Inferior parietal cortex (tissue), 1 donor: Measurements from ENCODE around the gene ATP9A.
"Not testable (repeated sequence)": the region's sequence is repeated elsewhere in the genome, so short reads cannot be mapped to it uniquely, and the experiment has no call there.

ENCODE experiments used
- DNase-seq: peaks from one replicate; pipeline ENCODE4 v3.0.0-alpha.2; 2016; ENCODE audit errors: extremely low spot score

Gene ATP9A

DNA sequence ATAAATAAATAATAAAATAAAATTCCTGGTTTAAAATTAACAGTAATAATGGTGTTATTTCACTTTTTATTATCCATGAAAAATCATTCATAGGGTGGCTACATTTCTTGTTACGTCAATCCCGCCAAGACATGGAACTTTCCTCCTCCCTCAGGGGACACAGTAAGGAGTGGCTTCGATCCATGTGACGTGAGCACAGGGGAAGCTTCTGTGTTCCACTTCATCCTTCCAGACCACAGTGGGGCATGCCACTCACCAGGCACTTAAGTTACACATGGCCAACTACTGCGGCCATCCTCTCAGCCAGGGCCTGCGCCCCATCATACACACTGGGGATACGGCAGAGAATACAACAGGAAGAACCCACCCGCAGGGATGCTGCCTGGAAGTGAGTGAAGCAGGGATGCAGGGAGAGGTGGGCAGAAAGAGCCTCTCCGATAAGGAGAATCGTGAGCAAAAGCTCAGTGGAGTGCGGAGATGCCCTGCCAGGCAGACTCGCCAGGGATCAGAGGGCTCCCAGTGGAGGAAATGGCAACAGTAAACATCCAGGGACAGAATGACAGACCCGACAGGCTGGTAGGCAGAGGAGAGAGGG is 75.3 kb downstream of the ATP9A start:
- no peak for DNase-seq

DNA sequence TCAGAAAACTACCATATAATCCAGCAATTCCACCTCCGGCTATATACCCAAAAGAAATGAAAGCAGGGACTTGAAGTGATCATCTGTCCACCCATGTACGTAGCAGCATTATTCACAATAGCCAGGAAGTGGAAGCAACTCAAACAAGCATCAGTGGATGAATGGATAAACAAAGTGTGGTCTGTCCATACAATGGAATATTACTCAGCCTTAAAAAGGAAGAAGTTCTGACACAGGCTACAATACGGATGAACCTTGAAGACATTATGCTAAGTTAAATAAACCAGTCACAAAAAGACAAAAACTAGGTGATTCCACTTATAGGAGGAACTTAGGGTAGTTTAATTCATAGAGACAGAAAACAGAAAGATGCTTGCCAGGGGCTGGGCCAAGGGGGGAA is 76.5 kb downstream of the ATP9A start:
- no peak for DNase-seq

DNA sequence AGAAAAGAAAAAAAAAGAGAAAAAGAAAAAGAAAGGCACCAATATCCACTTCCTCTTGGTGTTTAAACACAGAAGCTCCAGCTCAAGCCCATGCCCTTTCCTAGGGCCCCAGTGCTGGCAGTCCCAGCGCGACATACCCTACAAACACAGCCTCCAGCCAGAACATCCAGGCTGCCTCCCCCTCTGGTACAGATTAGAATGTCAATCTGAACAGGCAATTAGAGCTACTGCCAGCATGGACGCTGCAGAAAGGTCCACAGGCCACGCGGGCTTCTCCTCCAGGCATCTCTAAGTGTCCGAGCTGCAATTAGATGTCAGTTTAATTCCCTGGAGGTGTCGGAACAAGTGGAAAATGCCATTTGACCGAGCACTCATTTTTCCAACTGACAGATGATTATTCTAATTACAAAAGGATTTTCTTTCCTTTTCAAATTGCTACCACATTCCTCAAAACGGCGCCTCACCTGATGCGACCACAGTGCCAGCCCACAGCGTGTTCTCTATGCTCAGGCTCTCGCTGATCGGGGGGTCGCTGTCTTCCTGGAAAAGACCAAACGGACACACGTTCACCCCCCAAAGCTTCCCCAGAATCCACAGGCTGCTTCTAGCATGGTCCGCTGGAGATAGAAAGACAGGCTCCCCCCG is 79.5 kb downstream of the ATP9A start:
- DNase-seq, result no peak

DNA sequence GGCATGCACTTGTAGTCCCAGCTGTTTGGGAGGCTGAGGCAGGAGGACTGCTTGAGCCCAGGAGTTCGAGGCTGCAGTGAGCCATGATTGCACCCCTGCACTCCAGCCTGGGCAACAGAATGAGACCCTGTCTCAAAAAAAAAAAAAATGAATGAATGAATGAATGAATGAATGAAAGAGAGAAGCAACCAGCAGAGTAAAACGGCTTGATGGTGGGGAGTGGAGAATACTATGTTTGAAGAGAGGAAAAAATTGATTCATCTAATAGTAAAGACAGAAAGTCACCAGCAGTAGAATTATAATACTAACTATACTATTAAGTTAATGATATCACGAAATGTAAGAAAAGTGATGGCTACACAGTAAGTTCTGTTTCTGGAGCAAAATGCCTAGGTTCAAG is 80.6 kb downstream of the ATP9A start:
- no peak for DNase-seq

DNA sequence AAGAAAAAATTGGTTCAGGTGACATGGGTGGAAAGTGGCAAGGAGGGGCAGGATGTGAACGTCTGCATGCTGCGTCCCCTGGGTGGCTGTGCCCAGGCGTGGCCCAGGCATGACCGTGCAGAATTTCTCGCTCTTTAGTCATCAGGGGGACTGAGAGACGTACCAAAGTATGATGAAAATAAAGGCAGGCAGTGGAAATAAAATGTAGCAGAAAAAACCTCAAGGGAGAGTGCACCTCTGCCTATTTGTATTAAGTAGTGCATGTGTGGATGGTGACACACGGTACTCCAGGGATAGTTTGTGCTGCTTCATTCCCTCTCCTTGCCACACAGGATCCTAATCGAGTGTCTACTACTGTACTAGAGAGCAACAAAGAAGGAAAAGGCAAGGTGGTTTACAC is 81.1 kb downstream of the ATP9A start:
- no peak for DNase-seq

DNA sequence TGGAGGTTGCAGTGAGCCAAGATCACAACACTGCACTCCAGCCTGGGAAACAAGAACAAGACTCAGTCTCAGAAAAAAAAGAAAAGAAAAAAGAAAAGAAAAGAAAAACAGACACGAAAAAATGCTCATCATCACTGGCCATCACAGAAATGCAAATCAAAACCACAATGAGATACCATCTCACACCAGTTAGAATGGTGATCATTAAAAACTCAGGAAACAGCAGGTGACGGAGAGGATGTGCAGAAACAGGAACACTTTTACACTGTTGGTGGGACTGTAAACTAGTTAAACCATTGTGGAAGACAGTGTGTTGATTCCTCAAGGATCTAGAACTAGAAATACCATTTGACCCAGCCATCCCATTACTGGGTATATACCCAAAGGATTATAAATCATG is 82.7 kb downstream of the ATP9A start:
- DNase-seq, result not testable (repeated sequence)

DNA sequence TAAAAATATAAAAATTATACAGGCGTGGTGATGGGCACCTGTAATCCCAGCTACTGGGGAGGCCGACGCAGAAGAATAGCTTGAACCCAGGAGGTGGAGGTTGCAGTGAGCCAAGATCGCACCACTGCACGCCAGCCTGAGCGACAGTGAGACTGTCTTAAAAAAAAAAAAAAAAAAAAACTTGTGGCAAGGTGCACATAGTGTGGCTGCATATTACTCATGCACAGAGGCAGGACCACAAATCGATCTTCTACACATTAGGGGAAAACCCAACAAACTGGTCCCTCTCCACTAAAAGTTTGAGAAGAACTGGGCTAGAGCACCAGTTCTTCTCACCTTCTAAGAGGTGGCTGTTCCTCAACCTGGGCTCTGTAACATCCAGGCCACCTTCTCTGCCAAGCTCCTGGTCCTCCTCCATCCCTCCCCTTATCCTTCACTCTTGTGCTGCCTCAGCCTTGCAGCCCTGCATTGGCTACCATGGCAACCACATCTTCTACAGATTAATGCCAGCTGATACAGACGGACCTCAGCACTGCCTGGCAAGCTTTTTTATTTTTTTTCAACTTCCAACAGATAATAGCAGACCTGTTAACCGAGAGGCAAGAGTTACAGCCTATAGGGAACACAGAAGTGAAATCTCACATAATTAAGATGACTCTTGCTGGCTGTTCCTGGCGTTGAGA is 88.0 kb downstream of the ATP9A start:
- DNase-seq, result no peak

DNA sequence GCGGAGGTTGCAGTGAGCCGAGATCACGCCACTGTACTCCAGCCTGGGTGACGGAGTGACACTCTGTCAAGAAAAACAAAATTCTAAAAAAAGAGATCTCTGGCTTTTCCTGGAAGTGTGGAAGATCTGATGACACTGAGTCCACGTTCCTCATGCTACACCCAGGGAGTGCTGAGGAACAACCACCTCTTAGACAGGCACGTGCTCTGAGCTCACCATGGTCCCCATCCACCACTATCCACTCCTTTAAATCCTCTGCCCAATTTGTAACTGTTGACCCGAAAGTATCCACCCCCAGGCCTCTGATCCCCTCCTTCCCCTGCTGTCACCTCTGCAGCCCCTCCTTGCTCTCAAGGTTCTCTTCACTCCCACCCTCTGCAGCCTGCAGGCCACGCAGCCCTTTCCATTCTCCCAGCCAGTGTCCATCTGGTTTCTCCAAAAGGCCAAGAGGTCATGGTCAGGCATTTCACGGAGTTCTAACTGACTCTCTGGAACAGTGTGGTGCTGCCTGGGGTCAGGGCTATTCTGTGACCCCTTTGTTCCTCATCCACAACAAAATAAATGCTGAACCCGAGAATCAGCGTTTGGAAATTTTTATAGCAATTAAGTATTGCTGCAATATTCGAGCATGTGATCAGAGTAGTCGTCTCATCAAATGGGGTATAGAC is 88.8 kb downstream of the ATP9A start:
- no peak for DNase-seq

DNA sequence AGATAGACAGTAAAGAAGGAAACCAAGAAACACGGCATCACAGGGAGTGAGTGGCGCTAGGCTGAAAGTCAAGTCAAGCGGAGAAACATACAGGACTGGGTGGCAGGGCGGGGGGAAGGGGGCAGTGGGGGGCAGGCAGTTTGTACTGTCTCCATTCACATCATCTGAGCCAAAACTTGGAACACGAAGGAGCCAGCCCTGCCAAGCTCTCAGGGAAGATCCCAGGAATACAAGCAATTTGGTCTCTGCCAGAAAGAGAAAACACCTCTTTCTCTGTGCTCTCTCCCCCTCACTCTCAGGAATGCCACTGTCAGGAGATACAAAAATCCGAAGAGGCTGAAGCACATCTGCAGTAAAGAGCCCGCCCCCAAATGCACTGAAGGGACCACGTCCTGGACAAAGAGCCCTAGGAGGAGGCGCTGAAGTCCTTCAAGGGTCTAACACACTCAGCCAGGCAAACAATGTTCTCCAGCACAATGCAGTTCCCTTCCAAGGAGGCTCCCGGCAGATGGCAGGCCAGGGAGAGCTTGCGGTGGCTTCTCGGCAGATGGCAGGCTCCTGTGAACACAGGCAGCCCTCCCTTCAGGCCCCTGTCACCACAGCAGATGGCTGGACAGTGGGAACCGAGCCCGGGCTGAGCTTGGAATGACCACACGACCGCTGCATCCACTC is 90.0 kb downstream of the ATP9A start:
- peak; percentile 70 for DNase-seq

DNA sequence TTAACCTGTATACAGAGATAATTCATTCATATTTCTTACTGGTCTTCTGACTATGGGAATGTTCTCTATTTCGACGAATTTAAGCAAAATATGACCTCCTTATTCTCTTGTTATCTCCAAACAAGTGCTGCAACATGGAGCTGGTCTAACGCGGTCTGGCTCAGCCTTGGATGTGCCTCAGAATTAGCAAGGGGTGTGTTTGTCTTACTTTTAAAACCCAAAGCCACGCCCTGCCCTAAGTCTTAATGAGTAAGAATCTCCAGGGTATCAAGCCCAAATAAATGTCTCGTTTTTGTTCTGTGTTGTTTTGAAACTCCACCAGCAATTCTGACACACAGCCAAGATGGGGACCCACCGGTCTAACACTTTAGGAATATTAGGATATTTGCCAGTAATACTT is 99.2 kb downstream of the ATP9A start:
- no peak for DNase-seq

DNA sequence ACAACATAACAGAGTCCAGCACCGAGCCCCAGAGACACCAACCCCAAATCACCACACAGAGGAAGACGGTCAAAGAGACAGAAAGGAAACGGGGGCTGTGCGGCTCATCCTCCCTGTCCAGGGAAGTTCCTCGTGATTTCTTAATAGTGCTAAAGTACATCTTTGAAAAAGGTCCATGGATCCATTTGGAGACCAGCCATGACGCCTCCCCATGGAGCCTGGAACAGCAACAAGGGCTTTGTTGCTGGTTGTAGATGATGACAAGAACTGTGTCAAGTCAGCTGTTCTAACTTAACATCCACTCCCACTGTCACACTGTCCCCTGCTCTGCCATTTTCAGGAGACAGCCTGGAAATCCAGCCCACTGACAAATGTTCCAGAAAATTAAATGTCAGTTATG is 99.7 kb downstream of the ATP9A start:
- DNase-seq, result peak; percentile 16

DNA sequence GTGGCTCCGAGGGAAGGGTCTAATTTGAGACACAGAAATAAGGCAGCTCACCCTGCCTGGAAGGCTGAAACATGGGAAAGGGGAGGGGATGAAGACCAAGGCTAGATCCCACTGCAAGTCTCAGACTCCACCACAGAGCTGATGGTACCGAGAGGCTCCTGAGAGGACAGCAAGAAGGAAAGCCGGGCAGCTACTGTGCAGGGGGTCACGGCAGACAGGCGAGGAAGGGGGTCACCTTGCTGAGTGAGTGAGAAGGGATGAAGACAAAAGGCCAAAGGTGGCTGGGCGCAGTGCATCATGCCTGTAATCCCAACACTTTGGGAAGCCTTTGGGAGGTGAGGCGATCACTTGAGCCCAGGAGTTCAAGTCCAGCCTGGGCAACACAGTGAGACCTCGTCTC is 100.7 kb downstream of the ATP9A start:
- DNase-seq, result no peak

DNA sequence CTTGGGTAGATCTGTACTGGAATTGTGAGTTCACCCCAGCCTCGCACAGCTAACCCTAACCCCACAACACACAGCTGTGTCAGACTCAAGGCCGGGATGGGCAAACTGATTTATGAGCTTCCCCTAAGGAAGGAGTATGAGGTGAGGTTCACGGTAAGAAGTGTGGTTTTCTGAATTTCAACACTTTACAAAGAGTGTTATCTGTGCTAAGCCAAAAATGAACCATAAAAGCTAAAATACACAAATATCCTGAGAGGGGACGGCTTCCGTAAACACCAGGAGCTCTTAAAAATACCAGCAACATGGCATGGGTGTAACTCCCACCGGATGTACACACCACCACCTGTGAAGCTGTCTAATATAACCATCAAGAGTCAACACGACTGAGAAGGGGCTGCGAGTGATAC is 101.2 kb downstream of the ATP9A start:
- no peak for DNase-seq

DNA sequence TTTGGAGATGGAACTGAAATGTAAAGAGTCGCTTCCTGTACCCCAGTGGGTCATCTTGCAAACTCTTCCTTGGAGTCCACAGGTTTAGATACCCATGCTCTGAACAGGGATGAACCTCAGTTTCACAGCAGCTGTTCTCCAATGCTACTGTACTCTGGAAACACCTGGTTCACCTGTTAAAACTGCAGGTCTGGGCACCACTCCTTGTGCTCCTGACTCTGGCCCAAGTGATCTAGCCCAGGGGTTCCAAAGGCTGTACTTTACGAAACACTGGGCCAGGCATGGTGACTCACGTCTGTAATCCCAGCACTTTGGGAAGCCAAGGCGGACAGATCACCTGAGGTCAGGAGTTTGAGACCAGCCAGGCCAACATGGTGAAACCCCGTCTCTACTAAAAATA is 102.1 kb downstream of the ATP9A start:
- DNase-seq, result no peak

DNA sequence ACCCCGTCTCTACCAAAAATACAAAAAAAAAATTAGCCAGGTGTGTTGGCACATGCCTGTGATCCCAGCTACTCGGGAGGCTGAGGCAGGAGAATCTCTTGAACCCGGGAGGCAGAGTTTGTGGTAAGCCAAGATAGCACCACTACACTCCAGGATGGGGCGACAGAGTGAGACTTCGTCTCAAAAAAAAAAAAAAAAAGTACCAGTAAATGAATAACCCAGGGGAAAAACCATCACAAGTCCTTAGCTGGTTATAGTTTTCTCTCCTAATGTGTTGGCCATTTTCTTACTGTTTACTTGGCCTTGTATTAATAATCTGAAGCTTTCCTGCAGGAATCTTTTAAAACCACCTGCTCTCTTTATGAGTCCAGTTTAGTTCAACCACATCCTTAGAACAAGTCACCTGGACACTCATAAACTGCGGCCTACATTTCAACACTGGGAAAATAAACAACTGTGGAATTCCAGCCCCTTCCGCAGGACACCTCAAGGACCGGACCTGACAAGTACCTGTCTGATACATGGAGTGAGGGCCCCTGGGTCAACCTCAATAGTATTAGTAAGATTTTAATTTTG is 102.6 kb downstream of the ATP9A start:
- no peak for DNase-seq

DNA sequence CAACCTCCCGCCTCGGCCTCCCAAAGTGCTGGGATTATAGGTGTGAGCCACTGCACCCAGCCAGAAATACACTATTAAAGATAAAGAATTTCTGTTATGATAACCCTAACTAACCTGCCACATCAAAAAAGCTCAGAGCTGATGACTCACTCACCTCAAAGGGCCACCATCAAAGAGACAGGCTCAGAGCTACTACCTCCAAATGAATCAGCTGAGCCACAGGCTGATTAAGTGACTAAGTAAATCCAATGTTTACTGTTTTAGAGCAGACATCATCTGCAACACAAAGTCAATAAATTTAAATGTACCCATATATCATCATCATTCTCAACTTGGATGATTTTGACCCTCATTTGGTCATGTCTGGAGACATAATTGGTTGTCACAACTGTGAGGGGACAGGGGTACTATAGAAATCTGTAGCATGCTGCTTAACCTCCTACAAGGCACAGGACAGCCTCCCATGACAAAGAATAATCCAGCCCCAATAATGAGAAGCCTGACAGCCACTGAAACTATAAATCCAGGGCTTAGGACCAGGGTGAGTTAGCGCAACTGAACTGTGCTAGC is 106.5 kb downstream of the ATP9A start:
- no peak for DNase-seq

DNA sequence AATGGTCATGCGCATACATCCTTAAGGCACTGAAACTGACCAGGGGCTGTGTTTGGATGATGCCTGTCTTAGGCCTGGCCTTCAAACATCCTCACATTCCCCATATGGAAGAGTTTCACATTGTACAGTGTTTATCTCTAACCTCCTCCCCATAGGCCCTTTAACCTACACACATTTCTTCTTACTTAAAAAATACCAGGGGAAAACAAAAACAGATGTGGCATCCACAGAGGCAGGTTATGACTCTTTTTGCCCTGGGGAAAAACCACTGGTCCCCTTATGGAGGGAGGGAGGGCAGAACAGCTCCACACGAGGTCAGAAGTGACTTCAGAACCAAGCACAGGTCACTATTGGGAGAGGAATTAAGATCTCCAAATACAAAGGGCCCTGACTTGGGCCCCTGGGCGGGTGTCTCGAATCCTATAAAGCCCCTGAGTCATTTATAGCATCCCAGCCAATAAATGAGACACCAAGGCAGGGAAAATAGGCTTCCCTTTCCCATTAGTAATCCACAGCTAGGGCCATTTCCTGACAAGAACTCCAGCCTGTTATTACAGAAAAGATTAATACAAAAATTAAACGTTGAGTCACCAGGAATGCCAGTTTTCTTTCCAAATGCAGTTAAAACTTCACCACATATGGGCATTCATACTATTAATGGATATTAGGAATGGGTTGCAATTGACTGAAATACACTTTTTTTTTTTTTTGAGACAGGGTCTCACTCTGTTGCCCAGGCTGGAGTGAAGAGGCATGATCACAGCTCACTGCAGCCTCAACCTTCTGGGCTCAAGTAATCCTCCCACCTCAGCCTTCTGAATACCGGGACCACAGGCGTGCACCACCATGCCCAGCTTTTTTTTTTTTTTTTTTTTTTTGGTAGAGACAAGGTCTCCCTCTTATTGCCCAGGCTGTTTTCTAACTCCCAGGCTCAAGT is 107.2 kb downstream of the ATP9A start:
- DNase-seq, result no peak

DNA sequence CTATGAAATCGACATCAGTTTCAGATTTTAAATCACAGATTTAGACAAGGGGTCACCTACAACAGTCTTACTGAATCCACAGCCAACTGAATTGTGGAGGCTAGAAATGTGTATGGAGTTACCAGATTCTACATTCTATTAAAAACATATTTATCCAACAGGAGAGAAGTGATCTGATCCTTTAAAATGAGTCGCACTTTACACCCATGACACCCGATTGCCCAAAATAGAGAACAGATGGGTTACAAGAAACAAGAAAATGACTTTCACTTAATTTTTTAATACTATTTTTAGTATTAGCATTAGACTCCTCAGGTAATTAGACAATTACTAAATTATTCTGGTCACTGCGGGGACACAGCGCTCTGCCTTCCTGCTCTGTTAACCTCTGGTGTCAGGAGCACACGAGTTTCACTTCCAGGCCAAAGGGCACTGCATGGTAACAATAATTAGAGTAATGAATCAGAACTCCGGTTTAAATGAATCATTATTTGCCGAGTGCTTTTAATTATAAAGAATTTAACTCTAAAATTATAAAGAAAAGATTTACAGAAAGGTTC is 108.6 kb downstream of the ATP9A start:
- no peak for DNase-seq

DNA sequence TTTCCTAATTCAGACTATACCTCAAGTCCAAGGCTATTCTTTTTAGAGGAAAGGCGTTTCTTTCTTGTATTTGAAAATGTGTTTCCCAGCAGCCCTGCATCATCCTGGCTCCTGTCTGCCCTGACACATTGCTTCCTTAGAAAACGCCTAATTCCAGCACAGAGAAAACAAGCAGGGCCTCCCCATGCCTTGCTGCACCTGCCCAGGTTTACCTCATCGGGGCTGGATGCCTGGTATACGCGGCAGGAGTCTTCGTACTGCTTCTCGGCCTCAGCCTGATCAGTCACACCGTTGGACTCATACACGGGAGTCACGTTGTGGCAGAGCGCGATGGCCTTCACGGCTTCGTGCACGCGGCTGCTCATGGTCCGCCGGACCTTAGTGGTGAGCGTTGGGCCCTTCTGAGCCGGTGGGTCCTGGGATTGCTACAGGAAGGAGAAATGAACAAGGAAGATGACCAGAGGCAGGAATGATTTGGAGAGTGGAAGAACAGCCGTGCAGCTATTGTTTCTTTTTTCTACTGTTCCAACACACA is 111.4 kb downstream of the ATP9A start:
- DNase-seq, result no peak

DNA sequence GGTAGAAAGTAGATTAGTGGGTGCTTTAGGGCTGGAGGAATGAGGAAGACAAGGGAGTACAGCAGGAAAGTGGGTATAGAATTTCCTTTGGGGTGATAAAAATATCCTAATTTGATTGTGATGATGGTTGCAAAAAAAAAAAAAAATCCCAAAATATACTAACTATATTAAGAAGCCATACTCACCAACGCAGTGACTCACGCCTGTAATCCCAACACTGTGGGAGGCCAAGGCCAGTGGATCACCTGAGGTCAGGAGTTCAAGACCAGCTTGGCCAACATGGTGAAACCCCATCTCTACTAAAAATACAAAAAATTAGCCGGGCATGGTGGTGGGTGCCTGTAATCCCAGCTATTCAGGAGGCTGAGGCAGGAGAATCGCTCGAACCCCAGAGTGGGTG is 112.1 kb downstream of the ATP9A start:
- not testable (repeated sequence) for DNase-seq
